Measurements from ENCODE around the gene PIK3CA.

DNA sequence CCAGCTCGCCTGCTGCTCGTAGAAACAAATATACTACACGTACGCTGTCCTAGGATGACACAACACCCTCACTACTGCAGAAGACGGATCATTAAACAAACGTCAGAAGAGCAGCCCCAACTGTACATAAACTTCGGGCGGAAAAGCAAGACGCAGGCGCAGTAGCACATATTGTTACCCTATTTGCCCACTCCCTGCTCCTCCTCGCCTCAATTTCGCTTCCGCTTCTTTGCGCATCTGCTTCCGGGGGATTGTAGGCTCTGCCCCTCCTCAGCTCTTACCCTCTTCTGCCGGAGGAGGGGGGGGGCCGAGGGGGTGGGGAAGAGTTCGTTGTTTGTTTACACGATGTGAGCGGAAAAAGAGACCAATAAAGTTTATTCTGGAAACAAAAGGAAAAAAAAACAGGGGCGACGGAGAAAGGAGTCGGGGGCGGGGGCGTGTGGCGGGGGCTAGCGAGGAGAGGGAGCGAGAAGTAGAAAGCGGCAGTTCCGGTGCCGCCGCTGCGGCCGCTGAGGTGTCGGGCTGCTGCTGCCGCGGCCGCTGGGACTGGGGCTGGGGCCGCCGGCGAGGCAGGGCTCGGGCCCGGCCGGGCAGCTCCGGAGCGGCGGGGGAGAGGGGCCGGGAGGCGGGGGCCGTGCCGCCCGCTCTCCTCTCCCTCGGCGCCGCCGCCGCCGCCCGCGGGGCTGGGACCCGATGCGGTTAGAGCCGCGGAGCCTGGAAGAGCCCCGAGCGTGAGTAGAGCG is at the start of gene PIK3CA:
- TF ChIP-seq CTCF (IDR thresholded peaks at IDR 0.05) (no peak), POLR2A (IDR thresholded peaks at IDR 0.05) (peak; percentile 49 to 87 (median 87))
